Midbrain (tissue), 1 donor: ENCODE measurements around the gene ACAD10.
"Not testable (repeated sequence)": the region's sequence is repeated elsewhere in the genome, so short reads cannot be mapped to it uniquely, and the experiment has no call there.

Experiments used
- DNase-seq: peaks from one replicate; lab custom pipeline; 2025; lab: John Stamatoyannopoulos, UW

The ACAD10 gene

GRCh38 chr12:111685811-111686573 lies at the start of gene ACAD10, which contains the start of gene BRAP:
ACAD10 (plus strand) TSS chr12:111686053; CDS start chr12:111692710, 6,657 bp downstream.
BRAP (minus strand) TSS chr12:111685956; CDS start chr12:111685792, 164 bp downstream.
- peak; percentile 91 for DNase-seq

- peak; percentile 62 for DNase-seq
These were observed 49.5 kb upstream of the ACAD10 start for GRCh38 chr12:111636209-111636945.

GRCh38 chr12:111638556-111638955 lies 47.3 kb upstream of the ACAD10 start:
- no peak for DNase-seq

GRCh38 chr12:111640506-111640905 lies 45.3 kb upstream of the ACAD10 start:
- DNase-seq = no peak

GRCh38 chr12:111642681-111643426 lies 43.0 kb upstream of the ACAD10 start:
- DNase-seq = no peak

- no peak for DNase-seq
These were observed 42.4 kb upstream of the ACAD10 start for GRCh38 chr12:111643427-111643826.

GRCh38 chr12:111645433-111645832 lies 40.4 kb upstream of the ACAD10 start:
- DNase-seq = no peak

GRCh38 chr12:111650912-111651311 lies 34.9 kb upstream of the ACAD10 start:
- no peak for DNase-seq

GRCh38 chr12:111652530-111652929 lies 33.3 kb upstream of the ACAD10 start:
- DNase-seq = not testable (repeated sequence)

GRCh38 chr12:111653596-111653995 lies 32.3 kb upstream of the ACAD10 start:
- DNase-seq = peak; percentile 39

- DNase-seq = no peak
These were observed 30.5 kb upstream of the ACAD10 start for GRCh38 chr12:111655356-111655755.

GRCh38 chr12:111656016-111656415 lies 29.8 kb upstream of the ACAD10 start:
- no peak for DNase-seq

GRCh38 chr12:111664499-111664898 lies 21.4 kb upstream of the ACAD10 start:
- DNase-seq = no peak

GRCh38 chr12:111664961-111665865 lies 20.6 kb upstream of the ACAD10 start:
- DNase-seq = peak; percentile 70

- no peak for DNase-seq
These were observed 13.0 kb upstream of the ACAD10 start for GRCh38 chr12:111672822-111673381.

- no peak for DNase-seq
These were observed 12.3 kb upstream of the ACAD10 start for GRCh38 chr12:111673503-111673902.

- no peak for DNase-seq
These were observed 8.7 kb upstream of the ACAD10 start for GRCh38 chr12:111677186-111677585.

GRCh38 chr12:111684485-111685198 lies 1.2 kb upstream of the ACAD10 start:
- not testable (repeated sequence) for DNase-seq

- DNase-seq = no peak
These were observed 487 bp upstream of the ACAD10 start for GRCh38 chr12:111685322-111685810.

GRCh38 chr12:111686574-111687105 lies 787 bp downstream of the ACAD10 start:
- no peak for DNase-seq
